PFSK-1 (cell line): Measurements from ENCODE around the gene ECEL1.

Experiments
- TAF1 ChIP-seq: IDR thresholded peaks from 2 replicates; pipeline ENCODE4 v1.6.1; 2012; ENCODE audit warnings: low read length, control low read depth, borderline replicate concordance; ENCODE audit not compliant: insufficient read depth
- TF ChIP-seq, protein P1 (sequence below), 2 experiments: IDR thresholded peaks; 2 replicates each; pipeline versions ENCODE4 v1.6.1 to v1.8.0; 2011 to 2012; ENCODE audit warnings: low read depth in 2 of 2, low read length in 2 of 2, control low read depth in 1 of 2, inconsistent platforms in 1 of 2, mild to moderate bottlenecking in 1 of 2, moderate library complexity in 1 of 2; ENCODE audit not compliant: insufficient read depth in 1 of 2

- no peak for TF ChIP-seq TAF1
- TF ChIP-seq, protein P1, sequence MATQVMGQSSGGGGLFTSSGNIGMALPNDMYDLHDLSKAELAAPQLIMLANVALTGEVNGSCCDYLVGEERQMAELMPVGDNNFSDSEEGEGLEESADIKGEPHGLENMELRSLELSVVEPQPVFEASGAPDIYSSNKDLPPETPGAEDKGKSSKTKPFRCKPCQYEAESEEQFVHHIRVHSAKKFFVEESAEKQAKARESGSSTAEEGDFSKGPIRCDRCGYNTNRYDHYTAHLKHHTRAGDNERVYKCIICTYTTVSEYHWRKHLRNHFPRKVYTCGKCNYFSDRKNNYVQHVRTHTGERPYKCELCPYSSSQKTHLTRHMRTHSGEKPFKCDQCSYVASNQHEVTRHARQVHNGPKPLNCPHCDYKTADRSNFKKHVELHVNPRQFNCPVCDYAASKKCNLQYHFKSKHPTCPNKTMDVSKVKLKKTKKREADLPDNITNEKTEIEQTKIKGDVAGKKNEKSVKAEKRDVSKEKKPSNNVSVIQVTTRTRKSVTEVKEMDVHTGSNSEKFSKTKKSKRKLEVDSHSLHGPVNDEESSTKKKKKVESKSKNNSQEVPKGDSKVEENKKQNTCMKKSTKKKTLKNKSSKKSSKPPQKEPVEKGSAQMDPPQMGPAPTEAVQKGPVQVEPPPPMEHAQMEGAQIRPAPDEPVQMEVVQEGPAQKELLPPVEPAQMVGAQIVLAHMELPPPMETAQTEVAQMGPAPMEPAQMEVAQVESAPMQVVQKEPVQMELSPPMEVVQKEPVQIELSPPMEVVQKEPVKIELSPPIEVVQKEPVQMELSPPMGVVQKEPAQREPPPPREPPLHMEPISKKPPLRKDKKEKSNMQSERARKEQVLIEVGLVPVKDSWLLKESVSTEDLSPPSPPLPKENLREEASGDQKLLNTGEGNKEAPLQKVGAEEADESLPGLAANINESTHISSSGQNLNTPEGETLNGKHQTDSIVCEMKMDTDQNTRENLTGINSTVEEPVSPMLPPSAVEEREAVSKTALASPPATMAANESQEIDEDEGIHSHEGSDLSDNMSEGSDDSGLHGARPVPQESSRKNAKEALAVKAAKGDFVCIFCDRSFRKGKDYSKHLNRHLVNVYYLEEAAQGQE (IDR thresholded peaks at IDR 0.05; ENCODE audit: insufficient read depth in 1 of 2, low read depth in 2 of 2, low read length in 2 of 2), result no peak
These were observed 37.1 kb upstream of the ECEL1 start for GRCh38 chr2:232524771-232525170.
